ENCODE measurements around the gene HLA-DMA. TPM values are rescaled to one million over a fixed set of nuclear protein-coding genes. Genes with fewer than 3 reads are reported as not detected.
A peak's percentile ranks its signal among the peaks of the same experiment; 100 is the strongest.

HLA-DMA gene
- total and polyA plus RNA-seq, 2 of the 13 experiments (the other 11 are each of a cell fraction or from before 2014, with no cell fraction given): 0.70 to 0.71 TPM

GRCh38 chr6:32968867-32969684, 16.2 kb upstream of the HLA-DMA start (continued):
- TF ChIP-seq, protein P1, sequence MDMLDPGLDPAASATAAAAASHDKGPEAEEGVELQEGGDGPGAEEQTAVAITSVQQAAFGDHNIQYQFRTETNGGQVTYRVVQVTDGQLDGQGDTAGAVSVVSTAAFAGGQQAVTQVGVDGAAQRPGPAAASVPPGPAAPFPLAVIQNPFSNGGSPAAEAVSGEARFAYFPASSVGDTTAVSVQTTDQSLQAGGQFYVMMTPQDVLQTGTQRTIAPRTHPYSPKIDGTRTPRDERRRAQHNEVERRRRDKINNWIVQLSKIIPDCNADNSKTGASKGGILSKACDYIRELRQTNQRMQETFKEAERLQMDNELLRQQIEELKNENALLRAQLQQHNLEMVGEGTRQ (IDR thresholded peaks at IDR 0.05; ENCODE audit: low read depth, low read length): peak; percentile 9; the same call in 1 of the 2 replicates
- TF ChIP-seq, protein P1 (CRISPR knock-in tag; IDR thresholded peaks at IDR 0.05; ENCODE audit: borderline replicate concordance): peak; percentile 27
- TF ChIP-seq NAIF1 (CRISPR knock-in tag; IDR thresholded peaks at IDR 0.05; ENCODE audit: borderline replicate concordance) (no peak), HMG20B (CRISPR knock-in tag; conservative IDR thresholded peaks at IDR 0.05) (peak; percentile 13; the same call in 1 of the 2 replicates), ZNF501 (CRISPR knock-in tag; IDR thresholded peaks at IDR 0.05) (peak; percentile 59; the same call in 1 of the 2 replicates), AHDC1 (CRISPR knock-in tag; IDR thresholded peaks at IDR 0.05; ENCODE audit: borderline replicate concordance) (0 out of 2 replicates have a peak, but pooled peaks have one; percentile 39), TMF1 (CRISPR knock-in tag; IDR thresholded peaks at IDR 0.05; ENCODE audit: low read depth) (peak; percentile 85; the same call in 1 of the 2 replicates), ZNF362 (CRISPR knock-in tag; IDR thresholded peaks at IDR 0.05; ENCODE audit: borderline replicate concordance) (peak; percentile 11; the same call in 1 of the 2 replicates), ISX (CRISPR knock-in tag; conservative IDR thresholded peaks at IDR 0.05) (peak; percentile 5; the same call in 1 of the 2 replicates), ZNF576 (CRISPR knock-in tag; IDR thresholded peaks at IDR 0.05) (peak; percentile 62; the same call in 1 of the 2 replicates), SMAD9 (CRISPR knock-in tag; IDR thresholded peaks at IDR 0.05) (no peak), ZNF225 (CRISPR knock-in tag; IDR thresholded peaks at IDR 0.05) (peak; percentile 93; the same call in 1 of the 2 replicates), ZNF800 (CRISPR knock-in tag; IDR thresholded peaks at IDR 0.05) (no peak), ZBTB34 (CRISPR knock-in tag; IDR thresholded peaks at IDR 0.05) (peak; percentile 77; the same call in 1 of the 2 replicates)
